ENCODE results near the gene SUFU. TPM values are rescaled to one million over a fixed set of nuclear protein-coding genes. Genes with fewer than 3 reads are reported as not detected.

Gene SUFU
- total RNA-seq, 1 donor from 2014 or later: 29.4 TPM

GRCh38 chr10:102616066-102616770 lies 112.4 kb downstream of the SUFU start:
- Mint-ChIP-seq H3K9me3 (no peaks in the 10 kb centered on the region), H3K27ac (no peak overlapping the region), H3K27me3 (no peaks in the 10 kb centered on the region), H3K4me1 (ENCODE audit: unreplicated experiment) (peaks cover 15% of the 10 kb centered on the region), H3K36me3 (no peaks in the 10 kb centered on the region), H3K4me3 (no peak overlapping the region)
- no peak for DNase-seq (ENCODE audit: extremely low spot score, unreplicated experiment)
- no peak for TF ChIP-seq CTCF (conservative IDR thresholded peaks at IDR 0.05)

- TF ChIP-seq CTCF (conservative IDR thresholded peaks at IDR 0.05): no peak
- H3K9me3 Mint-ChIP-seq: no peaks in the 10 kb centered on the region
- peaks cover 8% of the 10 kb centered on the region for H3K4me1 Mint-ChIP-seq (ENCODE audit: unreplicated experiment)
- no peaks in the 10 kb centered on the region for H3K27me3 Mint-ChIP-seq
- H3K36me3 Mint-ChIP-seq: no peaks in the 10 kb centered on the region
- no peak for DNase-seq (ENCODE audit: extremely low spot score, unreplicated experiment)
- no peak overlapping the region for H3K4me3 Mint-ChIP-seq
- no peak overlapping the region for H3K27ac Mint-ChIP-seq
Observed at GRCh38 chr10:102617041-102617440, 113.3 kb downstream of the SUFU start.

GRCh38 chr10:102617816-102618215 lies 114.0 kb downstream of the SUFU start:
- Mint-ChIP-seq H3K36me3 (no peaks in the 10 kb centered on the region), H3K27ac (no peak overlapping the region), H3K27me3 (no peaks in the 10 kb centered on the region), H3K9me3 (no peaks in the 10 kb centered on the region), H3K4me3 (no peak overlapping the region), H3K4me1 (ENCODE audit: unreplicated experiment) (peaks cover 6% of the 10 kb centered on the region)
- DNase-seq (ENCODE audit: extremely low spot score, unreplicated experiment): no peak
- no peak for TF ChIP-seq CTCF (conservative IDR thresholded peaks at IDR 0.05)

- H3K36me3 Mint-ChIP-seq: no peaks in the 10 kb centered on the region
- H3K4me1 Mint-ChIP-seq (ENCODE audit: unreplicated experiment): peaks cover 5% of the 10 kb centered on the region
- no peaks in the 10 kb centered on the region for H3K27me3 Mint-ChIP-seq
Observed at GRCh38 chr10:102619281-102619981, 115.7 kb downstream of the SUFU start.

GRCh38 chr10:102620138-102620590 lies 116.4 kb downstream of the SUFU start:
- Mint-ChIP-seq H3K36me3 (no peaks in the 10 kb centered on the region), H3K27ac (no peak overlapping the region), H3K4me3 (no peak overlapping the region), H3K9me3 (no peaks in the 10 kb centered on the region), H3K27me3 (no peaks in the 10 kb centered on the region), H3K4me1 (ENCODE audit: unreplicated experiment) (peaks cover 13% of the 10 kb centered on the region)
- no peak for TF ChIP-seq CTCF (conservative IDR thresholded peaks at IDR 0.05)
- DNase-seq (ENCODE audit: extremely low spot score, unreplicated experiment): no peak

More at GRCh38 chr10:102619281-102619981, 115.7 kb downstream of the SUFU start:
- Mint-ChIP-seq H3K27ac (no peak overlapping the region), H3K4me3 (no peak overlapping the region), H3K9me3 (no peaks in the 10 kb centered on the region)
- TF ChIP-seq CTCF (conservative IDR thresholded peaks at IDR 0.05): no peak
- no peak for DNase-seq (ENCODE audit: extremely low spot score, unreplicated experiment)

Data from type B pancreatic cell (in vitro differentiated cells).